Psoas muscle (tissue), 8 donors: ENCODE data around the gene SPOCD1. TPM values are rescaled to one million over a fixed set of nuclear protein-coding genes. Genes with fewer than 3 reads are reported as not detected.
A peak's percentile ranks its signal among the peaks of the same experiment; 100 is the strongest.

Experiments
- ATAC-seq, 4 donors: fragments of 200-7000 bp; cut with Tn5 transposase; one replicate each; pipeline ENCODE4 v1.9.1; 2020; ENCODE audit warnings: moderate library complexity in 3 of 4, mild to moderate bottlenecking in 2 of 4
- DNase-seq, 2 donors: peaks; one replicate each; pipeline ENCODE4 v3.0.0-alpha.2; 2020
- H3K27ac ChIP-seq: fragments of 200-600 bp; one replicate; pipeline ENCODE4 v1.8.0; 2022
- H3K27me3 ChIP-seq, 3 donors: fragments of 200-600 bp in 1 of 3; one replicate each; pipeline versions ENCODE4 v1.6.1 to v1.8.0; 2013 to 2022; ENCODE audit warnings: low read length in 2 of 3, mild to moderate bottlenecking in 2 of 3, moderate library complexity in 1 of 3; ENCODE audit not compliant: insufficient read depth in 3 of 3
- H3K36me3 ChIP-seq, 2 donors: fragments of 200-600 bp in 1 of 2; one replicate each; pipeline versions ENCODE4 v1.6.1 to v1.8.0; 2013 to 2022; ENCODE audit warnings: low read depth in 1 of 2, mild to moderate bottlenecking in 1 of 2, moderate library complexity in 1 of 2; ENCODE audit not compliant: insufficient read depth in 1 of 2
- H3K4me1 ChIP-seq: fragments of 200-600 bp; one replicate; pipeline ENCODE4 v1.8.0; 2022
- H3K4me3 ChIP-seq: fragments of 200-600 bp; one replicate; pipeline ENCODE4 v1.8.0; 2022; ENCODE audit warnings: mild to moderate bottlenecking
- H3K9me3 ChIP-seq: fragments of 200-600 bp; one replicate; pipeline ENCODE4 v1.8.0; 2022
- CTCF ChIP-seq: fragments of 200-600 bp; IDR thresholded peaks from one replicate; pipeline ENCODE4 v1.8.0; 2022; ENCODE audit warnings: antibody characterized with exemption
- WGBS, 3 donors: extraction: QIAGEN DNeasy Blood & Tissue Kit; methylation state at CpG; one replicate each; pipeline versions ENCODE4 v1.1.6 to v1.1.7; 2013; 5-methylcytosine and 5-hydroxymethylcytosine counted together
- intact Hi-C, 2 donors: fragments of 100-400 bp; cut with DNase I; formaldehyde crosslinking; loops; one replicate each; pipeline versions ENCODE4 v1.11.0 to v1.14.2; 2022
- polyA plus RNA-seq, 3 donors: library from polyadenylated mRNA; stranded (reverse); fragments of 200-250 nt; gene quantifications; one replicate each; pipeline ENCODE4 v1.2.3, GENCODE V29; 2013
- total RNA-seq, 4 donors: library from RNA; stranded (reverse); fragmentation: NEBNext Ultra II Directional in 2 of 4; extraction: Animal tissue kit (Norgen Biotek cat#: 25700) in 2 of 4; gene quantifications; one replicate each; pipeline versions ENCODE4 v1.2.1 to v1.2.4, GENCODE V29; 2021 to 2023
- donor health status: healthy with polysubstance abuse.
- donor health status: DM: no; HTN: no; CAD: no; lungs with moderate emphysema.
- donor health status: Bipolar disorder and iron deficiency.
- donor health status: healthy.
- donor health status: DM: yes; HTN: yes; CAD: no.
- donor health status: DM: no; HTN: no; CAD: no.
- donor health status: DM: no; HTN: no; CAD: no.
- donor health status: DM: yes; HTN: yes; CAD: no.

The SPOCD1 gene
- total and polyA plus RNA-seq, 7 donors, result 0.05 to 2.5 (median 0.15) TPM; not detected in 2

GRCh38 chr1:31835415-31835814 is 19.6 kb upstream of the SPOCD1 start:
- Histone ChIP-seq H3K9me3 (no peaks in the 10 kb centered on the region), H3K27me3 (no peaks in the 10 kb centered on the region), H3K36me3 (no peaks in the 10 kb centered on the region), H3K4me1 (no peaks in the 10 kb centered on the region), H3K4me3 (no peak overlapping the region), H3K27ac (no peak overlapping the region)
- DNase-seq (no peak), ATAC-seq (no peak)
- WGBS, 3 donors, result 84 to 89% (median 87%) methylated on average over 3 of the region's 3 CpGs
- intact Hi-C loops, result no loop called here
- no peak for TF ChIP-seq CTCF

- ATAC-seq (no peak), DNase-seq (no peak)
- no peak for TF ChIP-seq CTCF
- no peak overlapping the region for H3K27ac ChIP-seq
- intact Hi-C loops, result no loop called here
- H3K27me3 ChIP-seq, result no peaks in the 10 kb centered on the region
- WGBS, 3 donors, result 73 to 82% (median 76%) methylated on average over 6 of the region's 6 CpGs
- H3K9me3 ChIP-seq, result no peaks in the 10 kb centered on the region
- no peak overlapping the region for H3K4me3 ChIP-seq
- no peaks in the 10 kb centered on the region for H3K36me3 ChIP-seq
- H3K4me1 ChIP-seq, result no peaks in the 10 kb centered on the region
Observed at GRCh38 chr1:31834501-31834900, 18.7 kb upstream of the SPOCD1 start.

- intact Hi-C loops, result no loop called here
- H3K27ac ChIP-seq, result no peak overlapping the region
- no peaks in the 10 kb centered on the region for H3K36me3 ChIP-seq
- no peaks in the 10 kb centered on the region for H3K9me3 ChIP-seq
- no peak for TF ChIP-seq CTCF
- no peak overlapping the region for H3K4me3 ChIP-seq
- H3K4me1 ChIP-seq, result no peaks in the 10 kb centered on the region
- DNase-seq (no peak), ATAC-seq (peak in 1 of 4 donors; percentile 19)
- no peaks in the 10 kb centered on the region for H3K27me3 ChIP-seq
- 78 to 80% (median 80%) methylated on average over 9 of the region's 9 CpGs for WGBS, 3 donors
Observed at GRCh38 chr1:31831397-31832378, 15.9 kb upstream of the SPOCD1 start.

GRCh38 chr1:31830511-31830910 is 14.7 kb upstream of the SPOCD1 start:
- no peak for DNase-seq
- Histone ChIP-seq H3K9me3 (no peaks in the 10 kb centered on the region), H3K4me1 (no peaks in the 10 kb centered on the region), H3K36me3 (no peaks in the 10 kb centered on the region), H3K27ac (no peak overlapping the region), H3K4me3 (no peak overlapping the region), H3K27me3 (no peaks in the 10 kb centered on the region)
- TF ChIP-seq CTCF, result no peak
- intact Hi-C loops, result no loop called here
- no peak for ATAC-seq
- WGBS, 3 donors, result 77 to 80% (median 78%) methylated on average over 8 of the region's 8 CpGs
